Measurements from ENCODE around the gene CXCL12. TPM values are rescaled to one million over a fixed set of nuclear protein-coding genes. Genes with fewer than 3 reads are reported as not detected.

The CXCL12 gene
- total and polyA plus RNA-seq, 4 donors: 23.7 to 91.4 (median 51.8) TPM

GRCh38 chr10:44344727-44345126 lies 40.2 kb downstream of the CXCL12 start:
- H3K4me3 ChIP-seq: no peak overlapping the region
- DNase-seq (no peak), ATAC-seq (ENCODE audit: insufficient read depth, low FRiP score) (no peak)
- H3K9me3 ChIP-seq (ENCODE audit: control insufficient read depth in 4 of 4, insufficient read depth in 3 of 4, low read length in 3 of 4): no peaks in the 10 kb centered on the region
- TF ChIP-seq CTCF (IDR thresholded peaks at IDR 0.05; ENCODE audit: control extremely low read depth, extremely low read depth): no peak
- no peaks in the 10 kb centered on the region for H3K36me3 ChIP-seq (ENCODE audit: control insufficient read depth in 4 of 4, insufficient read depth in 4 of 4, low read length in 4 of 4)
- WGBS, 2 donors: 72 to 88% methylated on average over 6 of the region's 6 CpGs
- no peak overlapping the region for H3K27ac ChIP-seq (ENCODE audit: low read depth in 1 of 2, low read length in 1 of 2)
- no peak overlapping the region for H3K9ac ChIP-seq (ENCODE audit: insufficient read depth in 1 of 2, low read length in 2 of 2)
- no peaks in the 10 kb centered on the region for H3K4me1 ChIP-seq (ENCODE audit: control insufficient read depth in 5 of 5, insufficient read depth in 5 of 5, low read length in 5 of 5)
- H3K27me3 ChIP-seq (ENCODE audit: control insufficient read depth in 3 of 3, insufficient read depth in 3 of 3, low read length in 2 of 3): no peaks in the 10 kb centered on the region

- WGBS, 2 donors: 69 to 79% methylated on average over 3 of the region's 3 CpGs
- TF ChIP-seq CTCF (IDR thresholded peaks at IDR 0.05; ENCODE audit: control extremely low read depth, extremely low read depth): no peak
- H3K4me1 ChIP-seq (ENCODE audit: control insufficient read depth in 5 of 5, insufficient read depth in 5 of 5, low read length in 5 of 5): no peaks in the 10 kb centered on the region
- H3K9ac ChIP-seq (ENCODE audit: insufficient read depth in 1 of 2, low read length in 2 of 2): no peak overlapping the region
- no peak overlapping the region for H3K27ac ChIP-seq (ENCODE audit: low read depth in 1 of 2, low read length in 1 of 2)
- H3K36me3 ChIP-seq (ENCODE audit: control insufficient read depth in 4 of 4, insufficient read depth in 4 of 4, low read length in 4 of 4): no peaks in the 10 kb centered on the region
- H3K9me3 ChIP-seq (ENCODE audit: control insufficient read depth in 4 of 4, insufficient read depth in 3 of 4, low read length in 3 of 4): no peaks in the 10 kb centered on the region
- H3K4me3 ChIP-seq: no peak overlapping the region
- DNase-seq: no peak
- no peak for ATAC-seq (ENCODE audit: insufficient read depth, low FRiP score)
- H3K27me3 ChIP-seq (ENCODE audit: control insufficient read depth in 3 of 3, insufficient read depth in 3 of 3, low read length in 2 of 3): no peaks in the 10 kb centered on the region
Observed at GRCh38 chr10:44343843-44344242, 41.1 kb downstream of the CXCL12 start.

GRCh38 chr10:44341886-44342285 lies 43.0 kb downstream of the CXCL12 start:
- no peaks in the 10 kb centered on the region for H3K27me3 ChIP-seq (ENCODE audit: control insufficient read depth in 3 of 3, insufficient read depth in 3 of 3, low read length in 2 of 3)
- no peaks in the 10 kb centered on the region for H3K36me3 ChIP-seq (ENCODE audit: control insufficient read depth in 4 of 4, insufficient read depth in 4 of 4, low read length in 4 of 4)
- 87 to 95% methylated on average over 3 of the region's 3 CpGs for WGBS, 2 donors
- H3K27ac ChIP-seq (ENCODE audit: low read depth in 1 of 2, low read length in 1 of 2): no peak overlapping the region
- ATAC-seq (ENCODE audit: insufficient read depth, low FRiP score) (no peak), DNase-seq (no peak)
- H3K4me1 ChIP-seq (ENCODE audit: control insufficient read depth in 5 of 5, insufficient read depth in 5 of 5, low read length in 5 of 5): no peaks in the 10 kb centered on the region
- no peak for TF ChIP-seq CTCF (IDR thresholded peaks at IDR 0.05; ENCODE audit: control extremely low read depth, extremely low read depth)
- no peak overlapping the region for H3K9ac ChIP-seq (ENCODE audit: insufficient read depth in 1 of 2, low read length in 2 of 2)
- H3K4me3 ChIP-seq: no peak overlapping the region
- H3K9me3 ChIP-seq (ENCODE audit: control insufficient read depth in 4 of 4, insufficient read depth in 3 of 4, low read length in 3 of 4): no peaks in the 10 kb centered on the region

- Histone ChIP-seq H3K27ac (ENCODE audit: low read depth in 1 of 2, low read length in 1 of 2) (no peak overlapping the region), H3K4me1 (ENCODE audit: control insufficient read depth in 5 of 5, insufficient read depth in 5 of 5, low read length in 5 of 5) (no peaks in the 10 kb centered on the region), H3K27me3 (ENCODE audit: control insufficient read depth in 3 of 3, insufficient read depth in 3 of 3, low read length in 2 of 3) (no peaks in the 10 kb centered on the region), H3K9me3 (ENCODE audit: control insufficient read depth in 4 of 4, insufficient read depth in 3 of 4, low read length in 3 of 4) (no peaks in the 10 kb centered on the region), H3K36me3 (ENCODE audit: control insufficient read depth in 4 of 4, insufficient read depth in 4 of 4, low read length in 4 of 4) (no peaks in the 10 kb centered on the region), H3K9ac (ENCODE audit: insufficient read depth in 1 of 2, low read length in 2 of 2) (no peak overlapping the region), H3K4me3 (no peak overlapping the region)
- DNase-seq (no peak), ATAC-seq (ENCODE audit: insufficient read depth, low FRiP score) (no peak)
- 60 to 75% methylated on average over 3 of the region's 3 CpGs for WGBS, 2 donors
- no peak for TF ChIP-seq CTCF (IDR thresholded peaks at IDR 0.05; ENCODE audit: control extremely low read depth, extremely low read depth)
Observed at GRCh38 chr10:44340557-44340956, 44.3 kb downstream of the CXCL12 start.

All from lung (tissue), 12 donors.